ENCODE measurements around the gene DLL3. TPM values are rescaled to one million over a fixed set of nuclear protein-coding genes. Genes with fewer than 3 reads are reported as not detected.

DLL3 gene
- total RNA-seq, 1 experiment from 2014 or later = 16.4 TPM

GRCh38 chr19:39546599-39546998 is 47.9 kb downstream of the DLL3 start (continued):
- no peak for TF ChIP-seq STAT6 (CRISPR knock-in tag; conservative IDR thresholded peaks at IDR 0.05; ENCODE audit: low read depth)
- no peak for TF ChIP-seq ZNF396 (CRISPR knock-in tag; IDR thresholded peaks at IDR 0.05; ENCODE audit: borderline replicate concordance)
- TF ChIP-seq ARID4B (CRISPR knock-in tag; IDR thresholded peaks at IDR 0.05; ENCODE audit: borderline replicate concordance) = no peak
- no peak for TF ChIP-seq ATF2 (CRISPR knock-in tag; IDR thresholded peaks at IDR 0.05; ENCODE audit: borderline replicate concordance, low read depth)

- no peak for ATAC-seq
- TF ChIP-seq ARID4B (CRISPR knock-in tag; IDR thresholded peaks at IDR 0.05; ENCODE audit: borderline replicate concordance) = no peak
- no peaks in the 10 kb centered on the region for H3K9me3 Mint-ChIP-seq
- H3K36me3 Mint-ChIP-seq = no peaks in the 10 kb centered on the region
- ChIA-PET POLR2A (no interaction called here), CTCF (no interaction called here)
- no peak overlapping the region for H3K27ac Mint-ChIP-seq
- no peak for DNase-seq (ENCODE audit: low spot score)
- H3K4me1 Mint-ChIP-seq = peaks cover 3% of the 10 kb centered on the region; the same call in 1 of the 2 replicates
- no peak overlapping the region for H3K4me3 Mint-ChIP-seq
- H3K27me3 Mint-ChIP-seq (ENCODE audit: low read depth) = peaks cover 3% of the 10 kb centered on the region; the same call in 1 of the 2 replicates
Observed at GRCh38 chr19:39550197-39550596, 51.5 kb downstream of the DLL3 start.

- TF ChIP-seq RORB (CRISPR knock-in tag; IDR thresholded peaks at IDR 0.05) (no peak), HMGXB4 (CRISPR knock-in tag; IDR thresholded peaks at IDR 0.05) (no peak), ZNF219 (CRISPR knock-in tag; IDR thresholded peaks at IDR 0.05; ENCODE audit: borderline replicate concordance) (no peak), IRF1 (CRISPR knock-in tag; IDR thresholded peaks at IDR 0.05) (no peak), HMGA2 (CRISPR knock-in tag; IDR thresholded peaks at IDR 0.05) (no peak), JUN (CRISPR knock-in tag; IDR thresholded peaks at IDR 0.05) (no peak), MLX (CRISPR knock-in tag; IDR thresholded peaks at IDR 0.05) (no peak), FOXP4 (CRISPR knock-in tag; IDR thresholded peaks at IDR 0.05) (no peak)
- no peak overlapping the region for H3K4me3 Mint-ChIP-seq
- ATAC-seq (no peak), DNase-seq (ENCODE audit: low spot score) (no peak)
- H3K36me3 Mint-ChIP-seq = no peaks in the 10 kb centered on the region
- H3K4me1 Mint-ChIP-seq = 0 out of 2 replicates have a peak, but pooled peaks cover 3% of the 10 kb centered on the region
- no peaks in the 10 kb centered on the region for H3K27me3 Mint-ChIP-seq (ENCODE audit: low read depth)
- ChIA-PET CTCF (interaction anchor here (0.6 to 3.5 kb wide), 3 partner anchors 11 to 120 kb away, joined by 3 to 52 read pairs (median 3); no protein-coding TSS in a partner anchor), POLR2A (interaction anchor here (0.5 kb wide), 1 partner anchor 33 kb away, joined by 4 read pairs; no protein-coding TSS in a partner anchor)
- H3K9me3 Mint-ChIP-seq = no peaks in the 10 kb centered on the region
- no peak overlapping the region for H3K27ac Mint-ChIP-seq
Observed at GRCh38 chr19:39553082-39553652, 54.4 kb downstream of the DLL3 start.

Data from WTC11 (cell line).